K562 (cell line): ENCODE data around the gene RAB7A. TPM values are rescaled to one million over a fixed set of nuclear protein-coding genes. Genes with fewer than 3 reads are reported as not detected.
"Not testable (repeated sequence)": the region's sequence is repeated elsewhere in the genome, so short reads cannot be mapped to it uniquely, and the experiment has no call there.

ENCODE experiments used
- ATAC-seq: fragments of 200-7000 bp; cut with Tn5 transposase; 3 replicates; pipeline ENCODE4 v1.9.1; 2020; ENCODE audit warnings: moderate library complexity
- BruUV-seq: library from RNA; stranded (reverse); fragments of 400-500 nt; replicated peaks from 2 replicates; lab custom pipeline; 2021; lab: Mats Ljungman, UMichigan
- CTCF ChIA-PET: fragments of 300-600 bp; formaldehyde crosslinking; extraction: SDS; loops from one replicate; lab custom pipeline; 2021; ENCODE audit warnings: low intra/inter-chr PET ratio; lab: Yijun Ruan, JAX
- POLR2A ChIA-PET: fragments of 300-600, 350-650 bp; sonication (Branson Sonifier 250); formaldehyde crosslinking; extraction: SDS; loops from one replicate; lab custom pipeline; 2021; ENCODE audit warnings: antibody characterized with exemption, inconsistent platforms; lab: Yijun Ruan, JAX
- DNase-seq, 4 experiments: peaks; one replicate each; pipeline versions ENCODE4 v3.0.0 to v3.0.0-alpha.2; 2011 to 2018; ENCODE audit warnings: low spot score in 3 of 4, mixed read lengths in 3 of 4; ENCODE audit errors: extremely low read depth in 1 of 4
- FAIRE-seq: peaks from 2 replicates; lab custom pipeline; 2011; peaks lifted over from hg19 to GRCh38; lab: Jason Lieb, UNC
- H2AFZ ChIP-seq: 2 replicates; pipeline ENCODE4 v1.6.0; 2011; ENCODE audit warnings: low read depth, low read length, control low read depth, inconsistent platforms
- H3K27ac ChIP-seq: fragments of 200-600 bp; 3 replicates; pipeline ENCODE4 v1.8.0; 2011; ENCODE audit warnings: low read depth, mild to moderate bottlenecking, control low read depth, inconsistent platforms, low read length, moderate library complexity, mixed read lengths; ENCODE audit errors: extremely low read depth
- H3K27me3 ChIP-seq, 2 experiments: fragments of 300-600 bp in 1 of 2; 2 replicates in 1 of 2; 3 replicates in 1 of 2; pipeline versions ENCODE4 v1.6.0 to v1.8.0; 2011; ENCODE audit warnings: inconsistent platforms in 2 of 2, low read length in 2 of 2, mild to moderate bottlenecking in 1 of 2, mixed read lengths in 1 of 2, moderate library complexity in 1 of 2; ENCODE audit not compliant: control insufficient read depth in 2 of 2, insufficient read depth in 2 of 2
- H3K36me3 ChIP-seq: fragments of 300-600 bp; 3 replicates; pipeline ENCODE4 v1.8.0; 2011; ENCODE audit warnings: mild to moderate bottlenecking, low read length, inconsistent platforms; ENCODE audit not compliant: control insufficient read depth, insufficient read depth
- H3K4me1 ChIP-seq, 2 experiments: fragments of 200-600 bp in 1 of 2; replicated peaks in 1 of 2; 2 replicates in 1 of 2; 3 replicates in 1 of 2; pipeline versions ENCODE4 v1.5.1 to v1.8.0; 2011; ENCODE audit warnings: inconsistent platforms in 2 of 2, low read length in 2 of 2, mild to moderate bottlenecking in 1 of 2, mixed read lengths in 1 of 2, moderate library complexity in 1 of 2; ENCODE audit not compliant: control insufficient read depth in 2 of 2, insufficient read depth in 2 of 2
- H3K4me2 ChIP-seq: 2 replicates; pipeline ENCODE4 v1.6.1; 2011; ENCODE audit warnings: low read length, control low read depth, inconsistent platforms, mixed read lengths; ENCODE audit not compliant: insufficient read depth
- H3K4me3 ChIP-seq: fragments of 200-600 bp; sonication (generic), shearing (Covaris generic); 2 replicates; pipeline ENCODE4 v1.5.1; 2016; ENCODE audit warnings: control low read depth, inconsistent platforms
- H3K79me2 ChIP-seq: fragments of 200-600 bp; 3 replicates; pipeline ENCODE4 v1.8.0; 2011; ENCODE audit warnings: low read length, inconsistent platforms; ENCODE audit not compliant: control insufficient read depth, insufficient read depth
- H3K9ac ChIP-seq, 2 experiments: 2 replicates each; pipeline versions ENCODE4 v1.6.0 to v1.6.1; 2011; ENCODE audit warnings: low read depth in 2 of 2, low read length in 2 of 2, control low read depth in 1 of 2, inconsistent platforms in 1 of 2, mild to moderate bottlenecking in 1 of 2, mixed read lengths in 1 of 2; ENCODE audit not compliant: insufficient read depth in 1 of 2
- H3K9me1 ChIP-seq: one replicate; pipeline ENCODE4 v1.6.0; 2011; ENCODE audit warnings: inconsistent platforms, mild to moderate bottlenecking, low read length, moderate library complexity; ENCODE audit not compliant: control insufficient read depth, insufficient read depth
- H3K9me3 ChIP-seq: replicated peaks from 2 replicates; pipeline ENCODE4 v1.5.1; 2011; ENCODE audit warnings: low read depth, low read length, inconsistent platforms; ENCODE audit not compliant: control insufficient read depth, insufficient read depth
- H4K20me1 ChIP-seq: replicated peaks from 2 replicates; pipeline ENCODE4 v1.6.1; 2011; ENCODE audit warnings: low read length, inconsistent platforms, mixed read lengths; ENCODE audit not compliant: control insufficient read depth, insufficient read depth
- ATF1 ChIP-seq, 2 experiments: fragments of 450-650 bp in 1 of 2; IDR thresholded peaks; 2 replicates each; pipeline ENCODE4 v1.6.1; 2016; ENCODE audit warnings: missing compliant biosample characterization in 1 of 2, missing genetic modification characterization in 1 of 2
- C11orf30 ChIP-seq: fragments of 450-650 bp; IDR thresholded peaks from 2 replicates; pipeline ENCODE4 v1.6.1; 2016; ENCODE audit warnings: low read depth, mild to moderate bottlenecking
- CBFB ChIP-seq: sonication (generic); formaldehyde crosslinking; IDR thresholded peaks from 2 replicates; pipeline ENCODE4 v1.4.0; 2020; ENCODE audit warnings: mild to moderate bottlenecking, missing genetic modification reagents
- OTX1 ChIP-seq: fragments of 450-650 bp; formaldehyde crosslinking; IDR thresholded peaks from 2 replicates; pipeline ENCODE4 v1.4.0; 2022; ENCODE audit warnings: mild to moderate bottlenecking
- WGBS: fragments of 100-300 bp; shearing (Covaris generic); methylation state at CpG from one replicate; pipeline ENCODE4 v1.1.6; 2016; ENCODE audit warnings: low coverage, mixed read lengths; ENCODE audit not compliant: insufficient coverage; ENCODE audit errors: missing lambda C conversion rate; 5-methylcytosine and 5-hydroxymethylcytosine counted together
- in situ Hi-C: fragments of 300-500 bp; cut with MboI; formaldehyde crosslinking; loops from 4 replicates; pipeline ENCODE4 v1.15.0; 2018; ENCODE audit warnings: inconsistent platforms, mixed read lengths
- intact Hi-C: fragments of 100-400 bp; cut with micrococcal nuclease; formaldehyde crosslinking; loops from 2 replicates; pipeline ENCODE4 v1.14.2; 2022
- polyA plus RNA-seq, 8 experiments: library from polyadenylated mRNA; depleted of rRNA in 4 of 8; stranded (reverse) in 5 of 8; unstranded in 3 of 8; fragments of >200 nt; fragmentation: Nextera tagmentation in 2 of 8; fragmentation: Illumina TruSeq in 1 of 8; extraction: Ambion mirVana in 2 of 8; extraction: Trizol in 1 of 8; gene quantifications; 2 replicates each; pipeline versions ENCODE4 v1.2.1 to v1.2.3, GENCODE V29; 2011 to 2014; ENCODE audit warnings: inconsistent platforms in 1 of 8, missing spikeins in 1 of 8
- total RNA-seq, 7 experiments: library from RNA; depleted of rRNA in 6 of 7; stranded (reverse); fragments of >200 nt in 6 of 7; fragmentation: Illumina TruSeq in 2 of 7; extraction: Trizol in 2 of 7; gene quantifications; 2 replicates each; pipeline versions ENCODE4 v1.2.1 to v1.2.3, GENCODE V29; 2011 to 2021; ENCODE audit warnings: low replicate concordance in 1 of 7

RAB7A gene
- total and polyA plus RNA-seq, 9 of the 15 experiments (the other 6 are each of a cell fraction or from before 2014, with no cell fraction given): 30.9 to 204 (median 72.8) TPM

- H3K4me1 ChIP-seq: peaks cover 0 to 5% of the 10 kb centered on the region in 2 experiments; a peak in 4 of 5 replicates
- peak overlapping the region; percentile 51; the same call in 1 of the 3 replicates for H3K27ac ChIP-seq
- no peaks in the 10 kb centered on the region for H3K27me3 ChIP-seq
- no peaks in the 10 kb centered on the region for H3K36me3 ChIP-seq
- intact Hi-C loops (no loop called here), in situ Hi-C loops (no loop called here)
- no peak overlapping the region for H3K4me3 ChIP-seq
- no TSS peak for BruUV-seq
- ATAC-seq (no peak; the same call in 2 of the 3 replicates), DNase-seq (no peak), FAIRE-seq (no peak)
- peaks cover 82% of the 10 kb centered on the region for H3K79me2 ChIP-seq
- no peak overlapping the region for H3K4me2 ChIP-seq
- H3K9me3 ChIP-seq: no peaks in the 10 kb centered on the region
- TF ChIP-seq OTX1 (CRISPR knock-in tag): no peak
- TF ChIP-seq CBFB (CRISPR knock-in tag): no peak
- no peak for TF ChIP-seq C11orf30
- TF ChIP-seq ATF1 (CRISPR knock-in tag; IDR thresholded peaks at IDR 0.05): no peak
- no peak for TF ChIP-seq ATF1 (tag; IDR thresholded peaks at IDR 0.05)
- ChIA-PET POLR2A (no interaction called here), CTCF (interaction anchor here (0.6 kb wide), 1 partner anchor 600 kb away, joined by 3 read pairs; no protein-coding TSS in a partner anchor)
- H2AFZ ChIP-seq: no peak overlapping the region
- no peaks in the 10 kb centered on the region for H4K20me1 ChIP-seq
- WGBS: 59% methylated on average over 4 of the region's 4 CpGs
- H3K9ac ChIP-seq: peak overlapping the region in 1 of 2 experiments; percentile 38; a peak in 1 of 4 replicates
- H3K9me1 ChIP-seq: no peaks in the 10 kb centered on the region
These were observed 44.4 kb downstream of the RAB7A start for GRCh38 chr3:128770387-128770786.

- H3K36me3 ChIP-seq, H4K20me1 ChIP-seq, H3K9me3 ChIP-seq, FAIRE-seq, H3K4me2 ChIP-seq, H3K9me1 ChIP-seq, H2AFZ ChIP-seq, DNase-seq, POLR2A ChIA-PET, H3K4me1 ChIP-seq, H3K4me3 ChIP-seq, ATAC-seq, H3K27me3 ChIP-seq, BruUV-seq, H3K27ac ChIP-seq, in situ Hi-C loops, intact Hi-C loops, H3K9ac ChIP-seq, CTCF ChIA-PET: not testable (repeated sequence)
- peaks cover 83% of the 10 kb centered on the region for H3K79me2 ChIP-seq
- no CpG with 5 or more reads among the region's 31 CpGs for WGBS
These were observed 47.2 kb downstream of the RAB7A start for GRCh38 chr3:128773189-128773588.
